Ureter (tissue), 1 donor: ENCODE data around the gene GRWD1. TPM values are rescaled to one million over a fixed set of nuclear protein-coding genes. Genes with fewer than 3 reads are reported as not detected.
A peak's percentile ranks its signal among the peaks of the same experiment; 100 is the strongest.

Experiments used
- DNase-seq: peaks from one replicate; pipeline ENCODE4 v3.0.0-alpha.2; 2020; ENCODE audit warnings: low spot score
- total RNA-seq: library from RNA; stranded (reverse); gene quantifications from one replicate; pipeline ENCODE4 v1.2.4, GENCODE V29; 2023
- donor health status: DM: yes; HTN: yes; CAD: no.

Gene GRWD1
- total RNA-seq, 1 donor from 2014 or later, result 43.6 TPM

GRCh38 chr19:48456864-48457263 lies 11.1 kb downstream of the GRWD1 start:
- DNase-seq, result no peak

DNA sequence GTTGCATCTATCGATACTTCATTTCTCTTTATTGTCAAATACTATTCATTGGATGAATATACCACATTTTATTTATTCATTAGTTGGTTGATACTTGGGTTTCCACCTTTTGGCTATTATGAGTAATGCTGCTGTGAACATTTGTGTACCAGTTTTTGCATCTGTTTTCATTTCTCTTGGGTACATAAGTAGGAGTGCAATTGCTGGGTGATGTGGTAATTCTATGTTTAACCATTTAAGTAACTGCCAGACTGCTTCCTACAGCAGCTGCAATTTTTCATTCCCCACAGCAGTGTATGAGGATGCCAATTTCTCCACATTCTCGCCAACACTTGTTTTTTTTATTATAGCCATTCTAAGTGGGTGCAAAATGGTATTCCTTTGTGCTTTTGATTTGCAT lies 12.2 kb downstream of the GRWD1 start:
- no peak for DNase-seq

DNA sequence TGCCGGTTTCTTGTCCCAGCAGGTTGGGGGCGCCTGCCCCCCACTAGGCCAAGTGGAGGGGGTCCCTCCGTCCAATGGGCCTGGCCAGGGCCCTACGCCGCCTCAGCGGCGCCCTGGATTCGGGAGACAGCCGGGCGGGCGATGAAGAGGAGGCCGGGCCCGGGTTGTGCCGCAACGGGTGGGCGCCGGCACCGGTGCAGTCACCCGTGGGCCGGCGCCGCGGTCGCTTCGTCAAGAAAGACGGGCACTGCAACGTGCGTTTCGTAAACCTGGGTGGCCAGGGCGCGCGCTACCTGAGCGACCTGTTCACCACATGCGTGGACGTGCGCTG lies 15.8 kb downstream of the GRWD1 start:
- DNase-seq, result no peak

GRCh38 chr19:48461982-48462655 lies 16.3 kb downstream of the GRWD1 start:
- peak; percentile 42 for DNase-seq

DNA sequence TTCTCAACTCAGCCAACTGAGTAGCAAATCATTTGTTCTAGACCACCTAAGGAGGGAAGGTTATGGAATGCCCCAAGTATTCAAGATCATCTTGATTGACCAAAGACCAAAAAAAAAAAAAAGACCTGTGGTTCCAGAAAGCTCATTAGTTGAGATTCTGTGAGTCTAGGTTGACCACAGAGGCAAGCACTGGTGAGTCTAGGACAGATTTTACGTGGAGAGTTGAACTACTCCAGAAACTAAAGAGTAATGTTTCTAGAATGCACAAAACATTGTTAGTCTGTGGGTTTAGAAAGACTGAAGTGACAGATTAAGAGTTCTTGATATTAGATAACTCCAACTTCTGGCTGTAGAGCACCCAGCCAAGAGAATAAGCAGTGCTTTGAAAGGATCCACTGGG lies 19.4 kb downstream of the GRWD1 start:
- no peak for DNase-seq

- no peak for DNase-seq
These were observed 21.0 kb downstream of the GRWD1 start for GRCh38 chr19:48466561-48467325.

DNA sequence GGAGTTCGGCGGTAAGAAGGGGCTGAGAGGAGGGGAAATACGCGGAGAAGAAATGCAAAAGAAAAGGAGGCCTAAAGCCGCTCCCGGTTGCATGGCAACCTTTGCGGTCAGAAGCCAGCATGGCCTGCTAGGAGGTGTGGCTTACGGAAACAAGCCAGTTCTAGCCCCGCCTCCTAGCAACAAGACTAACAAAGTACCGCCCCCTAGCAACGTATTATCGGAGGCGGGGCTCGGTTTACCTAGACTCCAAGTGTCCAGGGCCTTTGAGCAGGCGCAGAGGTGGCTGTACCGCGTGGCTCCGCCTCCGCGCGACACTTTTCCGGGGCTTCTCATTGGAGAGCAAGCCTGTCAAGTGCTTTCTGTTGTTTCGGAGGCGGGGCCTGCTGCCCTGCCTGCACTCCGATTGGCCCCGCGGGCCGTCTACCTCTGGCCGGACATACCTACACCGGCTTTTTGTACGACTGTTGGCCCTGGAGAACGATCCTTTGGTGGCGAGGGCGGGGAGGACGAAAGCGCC lies 23.0 kb downstream of the GRWD1 start:
- peak; percentile 100 for DNase-seq

GRCh38 chr19:48469289-48469881 lies 23.6 kb downstream of the GRWD1 start, which contains the start of gene CYTH2:
Gene CYTH2 (plus strand): TSS chr19:48469369. CDS start chr19:48469508, 139 bp downstream.
- DNase-seq, result peak; percentile 90

GRCh38 chr19:48469934-48470680 lies 24.3 kb downstream of the GRWD1 start:
- DNase-seq, result no peak

- no peak for DNase-seq
These were observed 25.1 kb downstream of the GRWD1 start for GRCh38 chr19:48470856-48471255.

- no peak for DNase-seq
These were observed 26.1 kb downstream of the GRWD1 start for GRCh38 chr19:48471836-48472235.

DNA sequence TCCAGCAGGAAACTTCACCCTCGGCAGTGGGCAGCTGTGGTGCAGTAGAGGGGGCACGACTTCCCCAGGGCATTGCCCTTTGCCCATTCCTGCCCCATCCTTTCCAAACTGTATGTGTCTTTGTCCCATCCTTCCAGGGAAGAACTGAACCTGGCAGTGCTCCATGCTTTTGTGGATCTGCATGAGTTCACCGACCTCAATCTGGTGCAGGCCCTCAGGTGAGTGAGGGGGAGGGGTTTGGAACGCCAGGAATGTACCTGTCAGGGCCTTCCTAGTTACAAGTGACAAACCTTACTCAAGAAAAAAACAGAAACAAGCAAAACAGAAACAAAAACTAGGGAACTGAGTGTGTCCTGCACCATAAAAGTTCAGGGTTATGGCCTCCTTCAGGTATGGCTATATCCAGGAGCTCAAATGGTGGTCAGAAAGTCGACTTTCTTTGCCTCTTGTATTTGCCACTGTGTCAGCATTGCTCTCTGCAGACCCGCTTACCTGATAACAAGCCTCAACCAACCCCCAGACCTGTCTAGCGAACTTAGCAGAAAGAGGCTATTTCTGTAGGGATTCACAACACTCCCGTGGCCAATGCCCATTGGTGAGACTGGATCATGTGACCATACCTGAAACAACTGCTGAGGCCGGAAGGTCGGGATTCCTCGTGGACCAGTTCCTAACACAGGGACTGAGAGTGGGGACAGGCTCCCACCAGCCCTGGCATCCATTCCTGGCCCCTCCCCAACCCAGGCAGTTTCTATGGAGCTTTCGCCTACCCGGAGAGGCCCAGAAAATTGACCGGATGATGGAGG lies 27.6 kb downstream of the GRWD1 start:
- no peak for DNase-seq

- no peak for DNase-seq
These were observed 28.4 kb downstream of the GRWD1 start for GRCh38 chr19:48474084-48474592.

GRCh38 chr19:48475369-48476068 lies 29.7 kb downstream of the GRWD1 start:
- DNase-seq, result no peak

DNA sequence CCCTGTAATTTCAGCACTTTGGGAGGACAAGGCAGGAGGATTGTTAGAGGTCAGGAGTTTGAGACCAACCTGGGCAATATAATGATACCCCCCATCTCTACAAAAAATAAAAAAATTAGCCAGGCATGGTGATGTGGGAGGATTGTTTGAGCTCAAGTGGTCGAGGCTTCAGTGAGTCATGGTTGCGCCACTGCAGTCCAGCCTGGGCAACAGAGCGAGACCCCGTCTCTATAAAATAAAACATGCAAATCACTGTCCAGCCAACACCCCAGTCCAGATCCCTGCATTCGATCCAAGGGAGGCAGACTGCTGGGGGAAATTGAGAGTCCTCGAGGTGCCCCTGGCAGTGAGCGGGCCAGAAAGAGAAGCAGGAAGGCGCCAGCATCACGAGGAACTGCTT lies 30.4 kb downstream of the GRWD1 start:
- DNase-seq, result no peak

GRCh38 chr19:48477067-48477685 lies 31.4 kb downstream of the GRWD1 start:
- no peak for DNase-seq

DNA sequence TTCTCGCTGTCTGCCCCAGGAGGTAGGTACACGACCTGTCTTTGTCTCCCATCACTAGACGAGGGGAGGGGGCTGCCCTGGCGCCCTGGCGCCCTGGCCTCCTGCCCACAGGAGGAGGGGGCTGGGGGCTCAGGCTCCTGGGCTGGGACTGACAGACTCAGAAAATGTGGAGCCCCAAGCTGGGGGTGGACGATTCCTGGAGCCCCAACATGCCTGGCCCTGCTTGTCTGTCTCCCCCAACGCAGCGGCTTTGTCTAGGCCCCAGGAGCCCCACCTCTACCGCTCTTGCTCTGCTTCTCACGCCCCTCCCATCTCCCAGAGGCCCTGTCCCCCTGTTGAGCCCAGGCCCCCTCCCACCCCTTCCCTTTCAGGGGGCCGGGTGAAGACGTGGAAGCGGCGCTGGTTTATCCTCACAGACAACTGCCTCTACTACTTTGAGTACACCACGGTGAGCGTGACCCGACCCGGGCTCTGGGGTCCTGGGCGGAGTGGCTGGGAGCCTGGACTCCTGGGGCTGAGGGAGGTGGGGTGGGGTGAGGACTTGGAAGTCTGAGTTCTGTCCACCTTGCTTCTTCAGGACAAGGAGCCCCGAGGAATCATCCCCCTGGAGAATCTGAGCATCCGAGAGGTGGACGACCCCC lies 32.0 kb downstream of the GRWD1 start:
- no peak for DNase-seq

DNA sequence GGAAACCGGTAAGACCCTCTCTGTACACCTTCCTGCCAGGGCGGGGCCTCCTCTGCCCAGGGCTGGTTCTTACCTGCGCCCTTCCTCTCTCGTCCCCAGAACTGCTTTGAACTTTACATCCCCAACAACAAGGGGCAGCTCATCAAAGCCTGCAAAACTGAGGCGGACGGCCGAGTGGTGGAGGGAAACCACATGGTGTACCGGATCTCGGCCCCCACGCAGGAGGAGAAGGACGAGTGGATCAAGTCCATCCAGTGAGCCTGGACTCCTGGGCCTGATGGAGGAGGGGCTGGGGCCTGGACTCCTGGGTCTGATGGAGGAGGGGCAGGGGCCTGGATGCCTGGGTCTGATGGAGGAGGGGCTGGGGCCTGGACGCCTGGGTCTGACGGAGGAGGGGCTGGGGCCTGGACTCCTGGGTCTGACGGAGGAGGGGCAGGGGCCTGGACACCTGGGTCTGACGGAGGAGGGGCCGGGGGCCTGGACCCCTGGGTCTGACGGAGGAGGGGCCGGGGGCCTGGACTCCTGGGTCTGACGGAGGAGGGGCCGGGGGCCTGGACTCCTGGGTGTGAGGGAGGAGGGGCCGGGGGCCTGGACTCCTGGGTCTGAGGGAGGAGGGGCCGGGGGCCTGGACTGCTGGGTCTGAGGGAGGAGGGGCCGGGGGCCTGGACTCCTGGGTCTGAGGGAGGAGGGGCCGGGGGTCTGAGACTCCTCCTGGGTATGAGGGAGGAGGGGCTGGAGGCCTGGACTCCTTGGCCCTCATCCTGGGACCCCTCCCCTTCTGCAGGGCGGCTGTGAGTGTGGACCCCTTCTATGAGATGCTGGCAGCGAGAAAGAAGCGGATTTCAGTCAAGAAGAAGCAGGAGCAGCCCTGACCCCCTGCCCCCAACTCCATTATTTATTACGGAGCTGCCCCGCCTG lies 32.8 kb downstream of the GRWD1 start:
- no peak for DNase-seq
